HL-60 (cell line): ENCODE results near the gene UBE2E1.

Experiments used
- DNase-seq, 2 experiments: peaks; one replicate each; pipeline ENCODE4 v3.0.0-alpha.2; 2010 to 2020; ENCODE audit warnings: low read depth in 1 of 2, low spot score in 1 of 2
- H3K27ac ChIP-seq: fragments of 250-450 bp; sonication (Bioruptor Pico); replicated peaks from 2 replicates; pipeline ENCODE4 v1.5.1; 2020; ENCODE audit warnings: mild to moderate bottlenecking, moderate library complexity
- H3K27me3 ChIP-seq: fragments of 250-450 bp; sonication (Bioruptor Pico); 2 replicates; pipeline ENCODE4 v1.5.1; 2021; ENCODE audit warnings: mild to moderate bottlenecking, moderate library complexity; ENCODE audit not compliant: insufficient read depth, poor library complexity, severe bottlenecking
- H3K4me3 ChIP-seq: replicated peaks from 2 replicates; pipeline ENCODE4 v1.5.1; 2011; ENCODE audit warnings: mild to moderate bottlenecking, control low read depth, low read length; ENCODE audit not compliant: insufficient read depth
- GABPA ChIP-seq: IDR thresholded peaks from 2 replicates; pipeline ENCODE4 v1.6.1; 2012; ENCODE audit warnings: low read depth
- POLR2AphosphoS5 ChIP-seq: IDR thresholded peaks from 2 replicates; pipeline ENCODE4 v1.6.1; 2012; ENCODE audit warnings: low read depth
- SPI1 ChIP-seq: IDR thresholded peaks from 2 replicates; pipeline ENCODE4 v1.6.1; 2012; ENCODE audit warnings: low read depth, mild to moderate bottlenecking, borderline replicate concordance
- TF ChIP-seq, protein P1 (sequence below): IDR thresholded peaks from 2 replicates; pipeline ENCODE4 v1.6.1; 2012; ENCODE audit warnings: low read depth; ENCODE audit not compliant: insufficient replicate concordance
- TF ChIP-seq, protein P2 (sequence below): IDR thresholded peaks from one replicate; pipeline ENCODE4 v1.5.1; 2011; ENCODE audit warnings: low read length, control low read depth, inconsistent platforms; ENCODE audit not compliant: insufficient read depth

The UBE2E1 gene

GRCh38 chr3:23873941-23874340 is 68.2 kb downstream of the UBE2E1 start:
- H3K4me3 ChIP-seq: no peak overlapping the region
- H3K27me3 ChIP-seq: no peaks in the 10 kb centered on the region
- H3K27ac ChIP-seq: no peak overlapping the region
- no peak for DNase-seq
- TF ChIP-seq GABPA: no peak
- TF ChIP-seq, protein P1, sequence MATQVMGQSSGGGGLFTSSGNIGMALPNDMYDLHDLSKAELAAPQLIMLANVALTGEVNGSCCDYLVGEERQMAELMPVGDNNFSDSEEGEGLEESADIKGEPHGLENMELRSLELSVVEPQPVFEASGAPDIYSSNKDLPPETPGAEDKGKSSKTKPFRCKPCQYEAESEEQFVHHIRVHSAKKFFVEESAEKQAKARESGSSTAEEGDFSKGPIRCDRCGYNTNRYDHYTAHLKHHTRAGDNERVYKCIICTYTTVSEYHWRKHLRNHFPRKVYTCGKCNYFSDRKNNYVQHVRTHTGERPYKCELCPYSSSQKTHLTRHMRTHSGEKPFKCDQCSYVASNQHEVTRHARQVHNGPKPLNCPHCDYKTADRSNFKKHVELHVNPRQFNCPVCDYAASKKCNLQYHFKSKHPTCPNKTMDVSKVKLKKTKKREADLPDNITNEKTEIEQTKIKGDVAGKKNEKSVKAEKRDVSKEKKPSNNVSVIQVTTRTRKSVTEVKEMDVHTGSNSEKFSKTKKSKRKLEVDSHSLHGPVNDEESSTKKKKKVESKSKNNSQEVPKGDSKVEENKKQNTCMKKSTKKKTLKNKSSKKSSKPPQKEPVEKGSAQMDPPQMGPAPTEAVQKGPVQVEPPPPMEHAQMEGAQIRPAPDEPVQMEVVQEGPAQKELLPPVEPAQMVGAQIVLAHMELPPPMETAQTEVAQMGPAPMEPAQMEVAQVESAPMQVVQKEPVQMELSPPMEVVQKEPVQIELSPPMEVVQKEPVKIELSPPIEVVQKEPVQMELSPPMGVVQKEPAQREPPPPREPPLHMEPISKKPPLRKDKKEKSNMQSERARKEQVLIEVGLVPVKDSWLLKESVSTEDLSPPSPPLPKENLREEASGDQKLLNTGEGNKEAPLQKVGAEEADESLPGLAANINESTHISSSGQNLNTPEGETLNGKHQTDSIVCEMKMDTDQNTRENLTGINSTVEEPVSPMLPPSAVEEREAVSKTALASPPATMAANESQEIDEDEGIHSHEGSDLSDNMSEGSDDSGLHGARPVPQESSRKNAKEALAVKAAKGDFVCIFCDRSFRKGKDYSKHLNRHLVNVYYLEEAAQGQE: no peak
- TF ChIP-seq, protein P2, sequence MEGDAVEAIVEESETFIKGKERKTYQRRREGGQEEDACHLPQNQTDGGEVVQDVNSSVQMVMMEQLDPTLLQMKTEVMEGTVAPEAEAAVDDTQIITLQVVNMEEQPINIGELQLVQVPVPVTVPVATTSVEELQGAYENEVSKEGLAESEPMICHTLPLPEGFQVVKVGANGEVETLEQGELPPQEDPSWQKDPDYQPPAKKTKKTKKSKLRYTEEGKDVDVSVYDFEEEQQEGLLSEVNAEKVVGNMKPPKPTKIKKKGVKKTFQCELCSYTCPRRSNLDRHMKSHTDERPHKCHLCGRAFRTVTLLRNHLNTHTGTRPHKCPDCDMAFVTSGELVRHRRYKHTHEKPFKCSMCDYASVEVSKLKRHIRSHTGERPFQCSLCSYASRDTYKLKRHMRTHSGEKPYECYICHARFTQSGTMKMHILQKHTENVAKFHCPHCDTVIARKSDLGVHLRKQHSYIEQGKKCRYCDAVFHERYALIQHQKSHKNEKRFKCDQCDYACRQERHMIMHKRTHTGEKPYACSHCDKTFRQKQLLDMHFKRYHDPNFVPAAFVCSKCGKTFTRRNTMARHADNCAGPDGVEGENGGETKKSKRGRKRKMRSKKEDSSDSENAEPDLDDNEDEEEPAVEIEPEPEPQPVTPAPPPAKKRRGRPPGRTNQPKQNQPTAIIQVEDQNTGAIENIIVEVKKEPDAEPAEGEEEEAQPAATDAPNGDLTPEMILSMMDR: no peak
- no peak for TF ChIP-seq POLR2AphosphoS5
- TF ChIP-seq SPI1: no peak

GRCh38 chr3:23874359-23875112 is 68.8 kb downstream of the UBE2E1 start:
- no peak overlapping the region for H3K4me3 ChIP-seq
- no peaks in the 10 kb centered on the region for H3K27me3 ChIP-seq
- TF ChIP-seq POLR2AphosphoS5 (no peak), SPI1 (no peak), GABPA (no peak)
- TF ChIP-seq, protein P1: no peak
- TF ChIP-seq, protein P2: no peak
- DNase-seq: no peak
- H3K27ac ChIP-seq: no peak overlapping the region

DNA sequence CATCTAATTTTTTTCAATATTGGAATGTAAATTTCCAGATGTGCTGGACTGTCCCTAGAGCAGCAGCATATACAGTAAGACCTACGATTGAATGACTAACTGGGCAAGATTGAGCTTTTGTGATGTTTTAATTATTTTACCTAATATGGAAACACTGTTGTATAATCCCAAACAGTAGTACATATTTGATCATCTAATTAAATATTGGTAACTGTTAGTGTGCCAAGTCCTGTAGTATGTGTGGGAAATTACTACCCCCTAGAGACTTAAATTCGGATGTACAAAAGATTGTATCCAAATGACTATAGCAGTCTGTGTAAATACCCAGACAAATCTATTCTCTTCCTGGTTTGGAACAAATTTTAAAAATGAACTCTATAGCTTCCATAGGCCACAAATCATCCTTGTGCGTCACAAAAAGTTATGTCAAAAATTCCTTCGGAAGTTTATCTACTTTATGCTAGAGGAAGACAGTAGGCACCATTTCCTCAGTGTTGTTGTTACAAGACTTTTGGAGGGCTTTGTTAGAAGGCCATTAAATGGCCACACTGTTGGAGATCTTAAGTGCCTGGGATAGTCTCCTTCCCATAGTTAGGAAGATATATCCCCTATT is 69.5 kb downstream of the UBE2E1 start:
- TF ChIP-seq POLR2AphosphoS5 (no peak), GABPA (no peak), SPI1 (no peak)
- TF ChIP-seq, protein P1: no peak
- TF ChIP-seq, protein P2: no peak
- H3K27ac ChIP-seq: no peak overlapping the region

More for the DNA sequence above, 69.5 kb downstream of the UBE2E1 start:
- DNase-seq: no peak
- Histone ChIP-seq H3K4me3 (no peak overlapping the region), H3K27me3 (no peaks in the 10 kb centered on the region)
